Bronchial epithelial cell (primary cell): ENCODE data around the gene SGPP2. TPM values are rescaled to one million over a fixed set of nuclear protein-coding genes. Genes with fewer than 3 reads are reported as not detected.

Experiments
- DNase-seq: peaks from one replicate; pipeline ENCODE4 v3.0.0-alpha.2; 2010; ENCODE audit warnings: low read depth
- FAIRE-seq: peaks from 2 replicates; lab custom pipeline; 2011; peaks lifted over from hg19 to GRCh38; lab: Jason Lieb, UNC
- H3K27me3 ChIP-seq: 2 replicates; pipeline ENCODE4 v1.5.1; 2011; ENCODE audit warnings: low read length; ENCODE audit not compliant: control insufficient read depth, insufficient read depth
- H3K36me3 ChIP-seq: 2 replicates; pipeline ENCODE4 v1.5.1; 2011; ENCODE audit warnings: low read length; ENCODE audit not compliant: control insufficient read depth, insufficient read depth
- H3K4me3 ChIP-seq: 2 replicates; pipeline ENCODE4 v1.5.1; 2011; ENCODE audit warnings: mild to moderate bottlenecking, low read depth, low read length, control low read depth
- CTCF ChIP-seq: IDR thresholded peaks from 2 replicates; pipeline ENCODE4 v1.5.1; 2011; ENCODE audit warnings: mild to moderate bottlenecking, moderate library complexity, low read length, control low read depth, inconsistent platforms; ENCODE audit not compliant: insufficient read depth, severe bottlenecking
- total RNA-seq: library from RNA; depleted of rRNA; stranded (reverse); fragments of >200 nt; gene quantifications from 2 replicates; pipeline ENCODE4 v1.2.1, GENCODE V29; 2014

The SGPP2 gene
- total RNA-seq, 1 donor from 2014 or later: 9.7 TPM

GRCh38 chr2:222436040-222436413 lies 11.7 kb downstream of the SGPP2 start:
- TF ChIP-seq CTCF: no peak
- no peaks in the 10 kb centered on the region for H3K27me3 ChIP-seq

GRCh38 chr2:222439692-222440091 lies 15.3 kb downstream of the SGPP2 start:
- no peak for TF ChIP-seq CTCF
- FAIRE-seq: no peak
- DNase-seq: no peak
- H3K27me3 ChIP-seq: no peaks in the 10 kb centered on the region
- H3K36me3 ChIP-seq: no peaks in the 10 kb centered on the region
- H3K4me3 ChIP-seq: no peak overlapping the region

More at GRCh38 chr2:222436040-222436413, 11.7 kb downstream of the SGPP2 start:
- FAIRE-seq (no peak), DNase-seq (no peak)
- Histone ChIP-seq H3K36me3 (no peaks in the 10 kb centered on the region), H3K4me3 (no peak overlapping the region)

- no peaks in the 10 kb centered on the region for H3K27me3 ChIP-seq
- FAIRE-seq (no peak), DNase-seq (no peak)
Observed at GRCh38 chr2:222440673-222441422, 16.5 kb downstream of the SGPP2 start.

GRCh38 chr2:222442665-222443064 lies 18.3 kb downstream of the SGPP2 start:
- TF ChIP-seq CTCF: no peak
- Histone ChIP-seq H3K4me3 (no peak overlapping the region), H3K27me3 (no peaks in the 10 kb centered on the region), H3K36me3 (no peaks in the 10 kb centered on the region)
- no peak for FAIRE-seq
- no peak for DNase-seq

More at GRCh38 chr2:222440673-222441422, 16.5 kb downstream of the SGPP2 start:
- H3K4me3 ChIP-seq: no peak overlapping the region
- no peak for TF ChIP-seq CTCF
- H3K36me3 ChIP-seq: no peaks in the 10 kb centered on the region

- Histone ChIP-seq H3K4me3 (no peak overlapping the region), H3K36me3 (no peaks in the 10 kb centered on the region), H3K27me3 (no peaks in the 10 kb centered on the region)
- no peak for TF ChIP-seq CTCF
- peak; percentile 47 for FAIRE-seq
- no peak for DNase-seq
Observed at GRCh38 chr2:222445227-222445626, 20.9 kb downstream of the SGPP2 start.

- FAIRE-seq: no peak
- no peak for DNase-seq
- Histone ChIP-seq H3K4me3 (no peak overlapping the region), H3K36me3 (no peaks in the 10 kb centered on the region), H3K27me3 (no peaks in the 10 kb centered on the region)
- TF ChIP-seq CTCF: no peak
Observed at GRCh38 chr2:222447131-222447530, 22.8 kb downstream of the SGPP2 start.
